ENCODE results near the gene FAM120C. TPM values are rescaled to one million over a fixed set of nuclear protein-coding genes. Genes with fewer than 3 reads are reported as not detected.

The FAM120C gene
- total and polyA plus RNA-seq, 7 experiments from 2014 or later, result 8.0 to 24.7 (median 15.1) TPM

- H3K27me3 ChIP-seq (ENCODE audit: control insufficient read depth in 2 of 2, insufficient read depth in 2 of 2, low read length in 2 of 2), result no peaks in the 10 kb centered on the region
- H3K4me3 Mint-ChIP-seq, result peak overlapping the region; percentile 84 to 96 (median 94)
- H3K36me3 Mint-ChIP-seq, result peaks cover 0 to 10% (median 0%) of the 10 kb centered on the region in 5 donors
- peaks cover 8 to 31% (median 17%) of the 10 kb centered on the region in 7 donors for H3K4me1 Mint-ChIP-seq
- H3K4me1 ChIP-seq (ENCODE audit: control insufficient read depth in 2 of 2, insufficient read depth in 2 of 2, low read length in 2 of 2), result peaks cover 9% of the 10 kb centered on the region in 2 donors
- DNase-seq, result no peak
- peak overlapping the region; percentile 88 to 99 (median 97) for H3K27ac Mint-ChIP-seq
- intact Hi-C loops (cut with micrococcal nuclease), result loop anchor here (1.0 to 10.0 kb wide), 17 partner anchors 138 to 1672 kb away; partner anchors contain the start of genes FAM120C (in 2 of the 2), GNL3L (in 2 of the 2), KANTR (in 2 of the 2) and KDM5C (in 2 of the 2)
- ChIA-PET CTCF (interaction anchor here (1.2 kb wide), 1 partner anchor 361 kb away, joined by 3 read pairs; no protein-coding TSS in a partner anchor), POLR2A (interaction anchor here (0.7 to 4.2 kb wide), 11 partner anchors 15 to 1444 kb away, joined by 3 to 31 read pairs (median 6); partner anchors contain the start of genes FAM120C, GNL3L, RIBC1 and SMC1A)
- H3K27me3 Mint-ChIP-seq, result no peaks in the 10 kb centered on the region
- no peaks in the 10 kb centered on the region for H3K9me3 Mint-ChIP-seq
- no peak for ATAC-seq
- peak overlapping the region; percentile 95 for H3K27ac ChIP-seq (ENCODE audit: low read depth, low read length)
- H3K4me3 ChIP-seq (ENCODE audit: low read length), result peak overlapping the region; percentile 80
- no peaks in the 10 kb centered on the region for H3K36me3 ChIP-seq (ENCODE audit: control insufficient read depth in 2 of 3, insufficient read depth in 3 of 3, low read length in 3 of 3)
- H3K9me3 ChIP-seq (ENCODE audit: control insufficient read depth in 2 of 3, low read length in 3 of 3), result no peaks in the 10 kb centered on the region
These were observed 138.1 kb downstream of the FAM120C start for GRCh38 chrX:54044877-54045338.

- intact Hi-C loops (cut with micrococcal nuclease), result loop anchor here (1.0 to 10.0 kb wide), 17 partner anchors 139 to 1673 kb away; partner anchors contain the start of genes FAM120C (in 2 of the 2), GNL3L (in 2 of the 2), KANTR (in 2 of the 2) and KDM5C (in 2 of the 2)
- POLR2A ChIA-PET, result interaction anchor here (0.7 to 4.2 kb wide), 13 partner anchors 15 to 1445 kb away, joined by 3 to 31 read pairs (median 4); partner anchors contain the start of genes FAM120C, GNL3L, RIBC1 and SMC1A
These were observed 138.8 kb downstream of the FAM120C start, which contains the start of gene PHF8 for GRCh38 chrX:54044126-54044876. Gene PHF8, minus strand, starts transcription at chrX:54044473. Its CDS starts 1,745 bp downstream, at chrX:54042728.

GRCh38 chrX:54043541-54044125 is 139.4 kb downstream of the FAM120C start:
- ChIA-PET CTCF (interaction anchor here (0.6 to 1.2 kb wide), 2 partner anchors 139 to 673 kb away, joined by 3 read pairs; partner anchors contain the start of gene FAM120C), POLR2A (interaction anchor here (1.1 to 4.2 kb wide), 11 partner anchors 14 to 1445 kb away, joined by 3 to 31 read pairs (median 6); partner anchors contain the start of genes FAM120C, GNL3L, RIBC1 and SMC1A)
- no peaks in the 10 kb centered on the region for H3K36me3 ChIP-seq (ENCODE audit: control insufficient read depth in 2 of 3, insufficient read depth in 3 of 3, low read length in 3 of 3)
- no peaks in the 10 kb centered on the region for H3K9me3 Mint-ChIP-seq
- H3K4me3 ChIP-seq (ENCODE audit: low read length), result peak overlapping the region; percentile 70
- peaks cover 0 to 10% (median 0%) of the 10 kb centered on the region in 5 donors for H3K36me3 Mint-ChIP-seq
- H3K4me1 ChIP-seq (ENCODE audit: control insufficient read depth in 2 of 2, insufficient read depth in 2 of 2, low read length in 2 of 2), result peaks cover 9% of the 10 kb centered on the region in 2 donors
- H3K4me3 Mint-ChIP-seq, result peak overlapping the region; percentile 84 to 96 (median 94)
- H3K4me1 Mint-ChIP-seq, result peaks cover 8 to 33% (median 17%) of the 10 kb centered on the region in 7 donors
- DNase-seq, result peak in 1 of 9 donors; percentile 1
- H3K27ac Mint-ChIP-seq, result peak overlapping the region; percentile 93 to 99 (median 97)
- H3K27me3 ChIP-seq (ENCODE audit: control insufficient read depth in 2 of 2, insufficient read depth in 2 of 2, low read length in 2 of 2), result no peaks in the 10 kb centered on the region
- ATAC-seq, result no peak
- intact Hi-C loops (cut with micrococcal nuclease), result loop anchor here (1.0 to 10.0 kb wide), 18 partner anchors 140 to 1674 kb away; partner anchors contain the start of genes FAM120C (in 2 of the 2), GNL3L (in 2 of the 2), KANTR (in 2 of the 2) and KDM5C (in 2 of the 2)
- peak overlapping the region; percentile 95 for H3K27ac ChIP-seq (ENCODE audit: low read depth, low read length)
- no peaks in the 10 kb centered on the region for H3K9me3 ChIP-seq (ENCODE audit: control insufficient read depth in 2 of 3, low read length in 3 of 3)
- no peaks in the 10 kb centered on the region for H3K27me3 Mint-ChIP-seq

More at GRCh38 chrX:54044126-54044876, 138.8 kb downstream of the FAM120C start, which contains the start of gene PHF8:
- Mint-ChIP-seq H3K4me3 (peak within 1 kb of the TSS; percentile 84 to 96 (median 94)), H3K36me3 (peaks cover 0 to 10% (median 0%) of the 10 kb centered on the region in 5 donors), H3K27ac (peak within 1 kb of the TSS; percentile 93 to 99 (median 97)), H3K9me3 (no peaks in the 10 kb centered on the region), H3K27me3 (no peaks in the 10 kb centered on the region), H3K4me1 (peaks cover 8 to 33% (median 17%) of the 10 kb centered on the region in 7 donors)
- H3K36me3 ChIP-seq (ENCODE audit: control insufficient read depth in 2 of 3, insufficient read depth in 3 of 3, low read length in 3 of 3), result no peaks in the 10 kb centered on the region
- H3K9me3 ChIP-seq (ENCODE audit: control insufficient read depth in 2 of 3, low read length in 3 of 3), result no peaks in the 10 kb centered on the region
- H3K27ac ChIP-seq (ENCODE audit: low read depth, low read length), result peak within 1 kb of the TSS; percentile 95
- no peaks in the 10 kb centered on the region for H3K27me3 ChIP-seq (ENCODE audit: control insufficient read depth in 2 of 2, insufficient read depth in 2 of 2, low read length in 2 of 2)
- DNase-seq, result peak; percentile 84 to 96 (median 94)
- H3K4me1 ChIP-seq (ENCODE audit: control insufficient read depth in 2 of 2, insufficient read depth in 2 of 2, low read length in 2 of 2), result peaks cover 9% of the 10 kb centered on the region in 2 donors
- peak; percentile 90 for ATAC-seq
- peak within 1 kb of the TSS; percentile 80 for H3K4me3 ChIP-seq (ENCODE audit: low read length)
- CTCF ChIA-PET, result interaction anchor here (1.2 kb wide), 1 partner anchor 360 kb away, joined by 3 read pairs; no protein-coding TSS in a partner anchor

- ChIA-PET CTCF (interaction anchor here (0.6 to 1.2 kb wide), 3 partner anchors 41 to 672 kb away, joined by 3 to 4 read pairs (median 3); partner anchors contain the start of gene FAM120C), POLR2A (interaction anchor here (1.1 to 4.2 kb wide), 8 partner anchors 140 to 755 kb away, joined by 3 to 31 read pairs (median 8); partner anchors contain the start of genes FAM120C, GNL3L, RIBC1 and SMC1A)
- H3K36me3 Mint-ChIP-seq, result peaks cover 0 to 10% (median 0%) of the 10 kb centered on the region in 5 donors
- intact Hi-C loops (cut with micrococcal nuclease), result loop anchor here (2.0 to 10.0 kb wide), 9 partner anchors 328 to 1674 kb away; partner anchors contain the start of genes KANTR (in 2 of the 2), KDM5C (in 2 of the 2), RRAGB (in 2 of the 2) and APEX2 (in 1 of the 2)
- peak in 3 of 9 donors; percentile 2 to 8 (median 8) for DNase-seq
- peak overlapping the region; percentile 84 to 96 (median 94) for H3K4me3 Mint-ChIP-seq
- Histone ChIP-seq H3K27ac (ENCODE audit: low read depth, low read length) (peak overlapping the region; percentile 95), H3K27me3 (ENCODE audit: control insufficient read depth in 2 of 2, insufficient read depth in 2 of 2, low read length in 2 of 2) (no peaks in the 10 kb centered on the region), H3K36me3 (ENCODE audit: control insufficient read depth in 2 of 3, insufficient read depth in 3 of 3, low read length in 3 of 3) (no peaks in the 10 kb centered on the region), H3K4me3 (ENCODE audit: low read length) (peak overlapping the region; percentile 70), H3K4me1 (ENCODE audit: control insufficient read depth in 2 of 2, insufficient read depth in 2 of 2, low read length in 2 of 2) (peaks cover 9% of the 10 kb centered on the region in 2 donors), H3K9me3 (ENCODE audit: control insufficient read depth in 2 of 3, low read length in 3 of 3) (no peaks in the 10 kb centered on the region)
- H3K4me1 Mint-ChIP-seq, result peaks cover 8 to 33% (median 17%) of the 10 kb centered on the region in 7 donors
- no peaks in the 10 kb centered on the region for H3K9me3 Mint-ChIP-seq
- no peak for ATAC-seq
- H3K27ac Mint-ChIP-seq, result peak overlapping the region; percentile 91 to 99 (median 97)
- H3K27me3 Mint-ChIP-seq, result no peaks in the 10 kb centered on the region
These were observed 140.0 kb downstream of the FAM120C start for GRCh38 chrX:54043056-54043455.

GRCh38 chrX:54042609-54043021 is 140.4 kb downstream of the FAM120C start:
- Mint-ChIP-seq H3K36me3 (peaks cover 0 to 10% (median 1%) of the 10 kb centered on the region in 5 donors), H3K27me3 (no peaks in the 10 kb centered on the region), H3K9me3 (no peaks in the 10 kb centered on the region), H3K4me1 (peaks cover 8 to 36% (median 17%) of the 10 kb centered on the region in 7 donors), H3K27ac (peak overlapping the region; percentile 91 to 99 (median 97)), H3K4me3 (peak overlapping the region; percentile 84 to 96 (median 94))
- Histone ChIP-seq H3K4me3 (ENCODE audit: low read length) (peak overlapping the region; percentile 70), H3K27ac (ENCODE audit: low read depth, low read length) (peak overlapping the region; percentile 95), H3K4me1 (ENCODE audit: control insufficient read depth in 2 of 2, insufficient read depth in 2 of 2, low read length in 2 of 2) (peaks cover 9% of the 10 kb centered on the region in 2 donors), H3K27me3 (ENCODE audit: control insufficient read depth in 2 of 2, insufficient read depth in 2 of 2, low read length in 2 of 2) (no peaks in the 10 kb centered on the region), H3K36me3 (ENCODE audit: control insufficient read depth in 2 of 3, insufficient read depth in 3 of 3, low read length in 3 of 3) (no peaks in the 10 kb centered on the region), H3K9me3 (ENCODE audit: control insufficient read depth in 2 of 3, low read length in 3 of 3) (no peaks in the 10 kb centered on the region)
- DNase-seq, result peak in 7 of 9 donors; percentile 2 to 37 (median 13)
- intact Hi-C loops (cut with micrococcal nuclease), result loop anchor here (2.0 to 10.0 kb wide), 9 partner anchors 328 to 1675 kb away; partner anchors contain the start of genes KANTR (in 2 of the 2), KDM5C (in 2 of the 2), RRAGB (in 2 of the 2) and APEX2 (in 1 of the 2)
- ATAC-seq, result no peak
- CTCF ChIA-PET, result interaction anchor here (0.6 to 1.2 kb wide), 2 partner anchors 42 to 140 kb away, joined by 3 to 4 read pairs; partner anchors contain the start of gene FAM120C
- POLR2A ChIA-PET, result interaction anchor here (1.1 to 4.2 kb wide), 7 partner anchors 140 to 755 kb away, joined by 3 to 31 read pairs (median 8); partner anchors contain the start of genes FAM120C, GNL3L, RIBC1 and SMC1A

Data from naive thymus-derived CD4-positive, alpha-beta T cell (primary cell).